HG03064 (cell line): Measurements from ENCODE around the gene YIPF1.
A peak's percentile ranks its signal among the peaks of the same experiment; 100 is the strongest.
"Not testable (repeated sequence)": the region's sequence is repeated elsewhere in the genome, so short reads cannot be mapped to it uniquely, and the experiment has no call there.

Experiments used
- ATAC-seq: cut with Tn5 transposase; IDR thresholded peaks from one replicate; pipeline ENCODE4 v1.9.1; 2021; ENCODE audit warnings: low read depth; ENCODE audit not compliant: unreplicated experiment

The YIPF1 gene

GRCh38 chr1:53847980-53848379 is 41.6 kb downstream of the YIPF1 start:
- no peak for ATAC-seq

GRCh38 chr1:53842347-53842746 is 47.2 kb downstream of the YIPF1 start:
- no peak for ATAC-seq

GRCh38 chr1:53838654-53838974 is 51.0 kb downstream of the YIPF1 start:
- no peak for ATAC-seq

GRCh38 chr1:53837924-53838653 is 51.5 kb downstream of the YIPF1 start, which contains the start of gene NDC1:
Gene NDC1, minus strand, starts transcription at chr1:53838296. Its CDS starts 35 bp downstream, at chr1:53838261.
- ATAC-seq = peak; percentile 90

- ATAC-seq = no peak
These were observed 52.0 kb downstream of the YIPF1 start for GRCh38 chr1:53837646-53837923.

- ATAC-seq = no peak
These were observed 54.1 kb downstream of the YIPF1 start for GRCh38 chr1:53835491-53835890.

- ATAC-seq = no peak
These were observed 54.8 kb downstream of the YIPF1 start for GRCh38 chr1:53834776-53835175.

- no peak for ATAC-seq
These were observed 56.2 kb downstream of the YIPF1 start for GRCh38 chr1:53833393-53833792.

GRCh38 chr1:53826367-53826766 is 63.2 kb downstream of the YIPF1 start:
- ATAC-seq = no peak

GRCh38 chr1:53825306-53825705 is 64.3 kb downstream of the YIPF1 start:
- no peak for ATAC-seq

GRCh38 chr1:53822931-53823330 is 66.7 kb downstream of the YIPF1 start:
- no peak for ATAC-seq

- no peak for ATAC-seq
These were observed 68.2 kb downstream of the YIPF1 start for GRCh38 chr1:53821380-53821779.

- ATAC-seq = no peak
These were observed 70.2 kb downstream of the YIPF1 start for GRCh38 chr1:53819387-53819786.

- not testable (repeated sequence) for ATAC-seq
These were observed 73.0 kb downstream of the YIPF1 start for GRCh38 chr1:53816584-53816983.

- not testable (repeated sequence) for ATAC-seq
These were observed 74.1 kb downstream of the YIPF1 start for GRCh38 chr1:53815484-53815883.

GRCh38 chr1:53811414-53811851 is 78.2 kb downstream of the YIPF1 start:
- ATAC-seq = no peak

GRCh38 chr1:53810497-53810896 is 79.1 kb downstream of the YIPF1 start:
- no peak for ATAC-seq

- no peak for ATAC-seq
These were observed 79.6 kb downstream of the YIPF1 start for GRCh38 chr1:53810007-53810406.

- no peak for ATAC-seq
These were observed 81.7 kb downstream of the YIPF1 start for GRCh38 chr1:53807916-53808315.

- ATAC-seq = no peak
These were observed 84.6 kb downstream of the YIPF1 start for GRCh38 chr1:53804791-53805505.

GRCh38 chr1:53804181-53804580 is 85.4 kb downstream of the YIPF1 start:
- no peak for ATAC-seq
